ENCODE results near the gene MAPK8.

- no peak for TF ChIP-seq CTBP1 (IDR thresholded peaks at IDR 0.05; ENCODE audit: borderline replicate concordance)
- no peak for TF ChIP-seq FOXM1 (IDR thresholded peaks at IDR 0.05; ENCODE audit: borderline replicate concordance)
- TF ChIP-seq SUZ12 (IDR thresholded peaks at IDR 0.05), result no peak
- TF ChIP-seq TARDBP (IDR thresholded peaks at IDR 0.05), result no peak
- no peak for TF ChIP-seq BHLHE40 (IDR thresholded peaks at IDR 0.05; ENCODE audit: borderline replicate concordance)
- TF ChIP-seq ARNT (IDR thresholded peaks at IDR 0.05), result no peak
- TF ChIP-seq SP1 (IDR thresholded peaks at IDR 0.05), result no peak
- TF ChIP-seq FOXK2 (IDR thresholded peaks at IDR 0.05), result no peak
- no peak for TF ChIP-seq ZNF384 (IDR thresholded peaks at IDR 0.05)
- TF ChIP-seq L3MBTL2 (conservative IDR thresholded peaks at IDR 0.05), result no peak
Observed at GRCh38 chr10:48448796-48449195, 142.3 kb downstream of the MAPK8 start.
